DND-41 (cell line): ENCODE measurements around the gene RPL41.

ENCODE experiments used
- ATAC-seq: fragments of 200-7000 bp; cut with Tn5 transposase; 3 replicates; pipeline ENCODE4 v1.9.1; 2021; ENCODE audit warnings: low read depth; ENCODE audit not compliant: insufficient read depth
- DNase-seq: peaks from one replicate; pipeline ENCODE4 v3.0.0-alpha.2; 2020
- H2AFZ ChIP-seq: 2 replicates; pipeline ENCODE4 v1.6.0; 2012; ENCODE audit warnings: low read depth, low read length
- H3K27ac ChIP-seq: 2 replicates; pipeline ENCODE4 v1.5.1; 2012; ENCODE audit warnings: low read length, inconsistent platforms
- H3K27me3 ChIP-seq: fragments of 200-600 bp; sonication (generic); 2 replicates; pipeline ENCODE4 v1.6.0; 2012; ENCODE audit warnings: low read length, mild to moderate bottlenecking, inconsistent platforms; ENCODE audit not compliant: insufficient read depth, poor library complexity
- H3K36me3 ChIP-seq: 2 replicates; pipeline ENCODE4 v1.5.1; 2012; ENCODE audit warnings: low read length, inconsistent platforms; ENCODE audit not compliant: insufficient read depth
- H3K4me1 ChIP-seq: 2 replicates; pipeline ENCODE4 v1.5.1; 2012; ENCODE audit warnings: mild to moderate bottlenecking, low read length; ENCODE audit not compliant: insufficient read depth
- H3K4me2 ChIP-seq: 2 replicates; pipeline ENCODE4 v1.6.0; 2012; ENCODE audit warnings: mild to moderate bottlenecking, moderate library complexity, low read length, inconsistent platforms; ENCODE audit not compliant: insufficient read depth
- H3K4me3 ChIP-seq, 2 experiments: fragments of 200-600 bp in 1 of 2; shearing (Covaris generic) in 1 of 2; 2 replicates each; pipeline ENCODE4 v1.5.1; 2012 to 2016; ENCODE audit warnings: inconsistent platforms in 2 of 2, low read length in 2 of 2, mild to moderate bottlenecking in 2 of 2, low read depth in 1 of 2, moderate library complexity in 1 of 2
- H3K79me2 ChIP-seq: 2 replicates; pipeline ENCODE4 v1.6.0; 2012; ENCODE audit warnings: low read length, inconsistent platforms; ENCODE audit not compliant: insufficient read depth
- H3K9ac ChIP-seq: 2 replicates; pipeline ENCODE4 v1.6.0; 2012; ENCODE audit warnings: low read depth, mild to moderate bottlenecking, inconsistent platforms, low read length, moderate library complexity
- H3K9me3 ChIP-seq: 2 replicates; pipeline ENCODE4 v1.5.1; 2012; ENCODE audit warnings: low read length, moderate library complexity, mild to moderate bottlenecking, inconsistent platforms; ENCODE audit not compliant: insufficient read depth, severe bottlenecking
- H4K20me1 ChIP-seq: 2 replicates; pipeline ENCODE4 v1.6.0; 2012; ENCODE audit warnings: low read length; ENCODE audit not compliant: insufficient read depth
- CTCF ChIP-seq: IDR thresholded peaks from 2 replicates; pipeline ENCODE4 v1.5.1; 2012; ENCODE audit warnings: borderline replicate concordance, low read length, moderate library complexity, mild to moderate bottlenecking; ENCODE audit not compliant: poor library complexity, severe bottlenecking; ENCODE audit errors: extremely low read depth
- EZH2 ChIP-seq: IDR thresholded peaks from 3 replicates; pipeline ENCODE4 v1.6.1; 2012; ENCODE audit warnings: borderline replicate concordance, low read depth, mild to moderate bottlenecking, moderate library complexity, low read length, inconsistent platforms; ENCODE audit not compliant: severe bottlenecking

Gene RPL41

GRCh38 chr12:56086608-56087007 lies 29.8 kb upstream of the RPL41 start:
- Histone ChIP-seq H3K4me2 (no peak overlapping the region), H3K36me3 (no peaks in the 10 kb centered on the region), H3K79me2 (no peaks in the 10 kb centered on the region), H4K20me1 (no peaks in the 10 kb centered on the region), H3K4me3 (no peak overlapping the region), H3K4me1 (no peaks in the 10 kb centered on the region), H3K27ac (no peak overlapping the region), H3K9me3 (no peaks in the 10 kb centered on the region), H2AFZ (no peak overlapping the region), H3K9ac (no peak overlapping the region), H3K27me3 (peaks cover 20% of the 10 kb centered on the region)
- ATAC-seq = no peak
- no peak for DNase-seq
- no peak for TF ChIP-seq CTCF
- no peak for TF ChIP-seq EZH2

GRCh38 chr12:56087220-56087619 lies 29.2 kb upstream of the RPL41 start:
- Histone ChIP-seq H3K4me1 (no peaks in the 10 kb centered on the region), H3K27me3 (peaks cover 15% of the 10 kb centered on the region), H3K9me3 (no peaks in the 10 kb centered on the region), H2AFZ (no peak overlapping the region), H3K36me3 (no peaks in the 10 kb centered on the region), H3K27ac (no peak overlapping the region), H3K9ac (no peak overlapping the region), H3K4me2 (no peak overlapping the region), H3K79me2 (no peaks in the 10 kb centered on the region), H4K20me1 (no peaks in the 10 kb centered on the region), H3K4me3 (no peak overlapping the region)
- TF ChIP-seq EZH2 (no peak), CTCF (no peak)
- DNase-seq (no peak), ATAC-seq (no peak)

GRCh38 chr12:56097738-56098137 lies 18.7 kb upstream of the RPL41 start:
- H3K27ac ChIP-seq = no peak overlapping the region
- no peaks in the 10 kb centered on the region for H3K79me2 ChIP-seq
- H4K20me1 ChIP-seq = no peaks in the 10 kb centered on the region
- H3K4me1 ChIP-seq = peaks cover 10% of the 10 kb centered on the region
- no peak for ATAC-seq
- no peak for DNase-seq
- H2AFZ ChIP-seq = no peak overlapping the region
- no peak overlapping the region for H3K4me2 ChIP-seq
- TF ChIP-seq CTCF = no peak
- no peak for TF ChIP-seq EZH2
- H3K9ac ChIP-seq = no peak overlapping the region
- H3K27me3 ChIP-seq = peaks cover 5% of the 10 kb centered on the region
- H3K36me3 ChIP-seq = no peaks in the 10 kb centered on the region
- H3K4me3 ChIP-seq = no peak overlapping the region
- H3K9me3 ChIP-seq = no peaks in the 10 kb centered on the region

GRCh38 chr12:56098592-56098991 lies 17.8 kb upstream of the RPL41 start:
- H3K4me2 ChIP-seq = no peak overlapping the region
- DNase-seq (no peak), ATAC-seq (no peak)
- H3K27me3 ChIP-seq = peaks cover 5% of the 10 kb centered on the region
- H2AFZ ChIP-seq = no peak overlapping the region
- H3K27ac ChIP-seq = no peak overlapping the region
- peaks cover under 1% of the 10 kb centered on the region; the same call in 1 of the 2 replicates for H3K79me2 ChIP-seq
- H3K4me3 ChIP-seq = no peak overlapping the region
- H4K20me1 ChIP-seq = no peaks in the 10 kb centered on the region
- no peaks in the 10 kb centered on the region for H3K9me3 ChIP-seq
- TF ChIP-seq EZH2 = no peak
- TF ChIP-seq CTCF = no peak
- no peak overlapping the region for H3K9ac ChIP-seq
- H3K36me3 ChIP-seq = no peaks in the 10 kb centered on the region
- peaks cover 19% of the 10 kb centered on the region for H3K4me1 ChIP-seq
